Right renal cortex interstitium (tissue), 3 donors: ENCODE measurements around the gene RIMS4. TPM values are rescaled to one million over a fixed set of nuclear protein-coding genes. Genes with fewer than 3 reads are reported as not detected.

Experiments
- DNase-seq, 3 donors: peaks; one replicate each; pipeline ENCODE4 v3.0.0-alpha.2; 2013; ENCODE audit warnings: low read depth in 3 of 3, low spot score in 2 of 3
- polyA plus RNA-seq, 3 donors: library from polyadenylated mRNA; unstranded; fragments of 120-200 nt; gene quantifications; one replicate each; pipeline ENCODE4 v1.2.1, GENCODE V29; 2013; ENCODE audit not compliant: insufficient read length in 3 of 3

Gene RIMS4
- polyA plus RNA-seq, 3 donors: 0.53 to 0.69 (median 0.61) TPM

DNA sequence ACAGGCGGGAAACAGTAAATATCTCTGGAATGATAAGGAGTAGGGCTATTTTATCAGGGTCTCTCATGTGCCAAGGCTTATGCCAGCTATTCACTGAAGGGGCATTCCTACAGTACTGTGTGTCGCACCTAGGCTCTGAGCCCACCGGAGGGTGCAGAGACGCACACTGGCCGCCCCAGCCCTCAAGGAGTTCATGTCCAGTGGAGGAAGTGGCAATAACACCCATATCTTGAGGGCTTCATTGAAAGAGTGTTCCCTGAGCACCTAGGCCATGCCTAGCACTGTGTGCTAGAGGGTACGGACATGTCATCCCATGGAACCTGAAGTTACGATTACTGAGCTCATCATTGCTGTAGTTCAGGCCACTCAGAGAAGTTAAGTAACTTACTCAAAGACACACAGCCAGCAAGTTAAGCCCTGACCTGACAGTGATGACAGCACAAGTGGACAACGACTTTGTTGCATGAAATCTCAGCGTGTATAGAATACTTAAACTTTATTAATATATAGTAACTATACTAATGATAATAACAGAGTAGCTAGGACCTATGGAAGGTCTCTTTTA is 86.5 kb downstream of the RIMS4 start:
- no peak for DNase-seq

DNA sequence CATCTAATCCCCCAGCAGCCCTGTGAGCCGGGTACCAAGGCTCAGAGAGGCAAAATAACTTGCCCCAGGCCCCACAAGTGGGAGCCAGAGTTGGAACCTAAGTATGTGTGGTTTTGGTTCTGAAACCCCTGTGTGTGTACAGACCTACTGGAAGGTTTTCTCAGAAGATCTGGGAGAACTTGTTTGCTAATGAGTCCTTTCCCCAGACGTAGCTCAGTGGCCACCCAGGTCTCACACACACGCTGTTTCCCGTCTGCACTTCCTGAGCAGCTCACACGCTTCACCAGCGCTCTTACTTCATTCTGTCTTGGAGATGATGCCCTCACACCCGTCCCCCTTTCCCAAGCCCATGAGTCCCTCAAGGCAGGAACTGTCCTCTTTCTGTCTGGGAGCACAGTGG is 87.0 kb downstream of the RIMS4 start:
- no peak for DNase-seq

DNA sequence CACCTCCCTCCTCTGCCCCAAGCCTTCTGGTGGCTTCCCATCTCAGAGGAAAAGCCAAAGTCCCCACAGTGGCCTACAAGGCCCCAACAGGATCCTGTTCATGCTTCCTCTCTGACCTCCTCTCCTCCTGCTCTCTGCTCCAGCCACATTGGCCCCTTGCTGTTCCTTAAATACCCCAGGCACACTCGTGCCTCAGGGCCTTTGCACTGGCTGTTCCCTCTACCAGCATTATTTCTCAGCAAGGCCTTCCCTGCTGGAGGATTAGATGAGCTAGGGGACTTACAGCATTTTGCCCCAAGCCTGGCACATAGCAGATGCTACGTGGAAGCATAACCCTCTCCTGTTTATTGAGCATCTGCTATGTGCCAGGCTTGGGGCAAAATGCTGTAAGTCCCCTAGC is 87.4 kb downstream of the RIMS4 start:
- no peak for DNase-seq

DNA sequence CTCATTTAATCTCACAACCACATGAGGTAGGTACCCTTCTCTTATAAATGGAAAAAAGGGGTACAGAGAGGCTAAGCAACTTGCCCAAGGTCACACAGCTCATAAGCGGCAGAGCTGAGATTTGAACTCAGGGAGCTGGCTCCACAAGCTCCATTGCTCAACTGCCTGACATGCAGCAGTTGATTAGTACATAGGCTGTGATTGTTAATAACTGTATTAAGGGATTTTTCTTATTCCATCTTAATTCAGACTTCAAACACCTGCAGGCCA is 88.6 kb downstream of the RIMS4 start:
- no peak for DNase-seq

DNA sequence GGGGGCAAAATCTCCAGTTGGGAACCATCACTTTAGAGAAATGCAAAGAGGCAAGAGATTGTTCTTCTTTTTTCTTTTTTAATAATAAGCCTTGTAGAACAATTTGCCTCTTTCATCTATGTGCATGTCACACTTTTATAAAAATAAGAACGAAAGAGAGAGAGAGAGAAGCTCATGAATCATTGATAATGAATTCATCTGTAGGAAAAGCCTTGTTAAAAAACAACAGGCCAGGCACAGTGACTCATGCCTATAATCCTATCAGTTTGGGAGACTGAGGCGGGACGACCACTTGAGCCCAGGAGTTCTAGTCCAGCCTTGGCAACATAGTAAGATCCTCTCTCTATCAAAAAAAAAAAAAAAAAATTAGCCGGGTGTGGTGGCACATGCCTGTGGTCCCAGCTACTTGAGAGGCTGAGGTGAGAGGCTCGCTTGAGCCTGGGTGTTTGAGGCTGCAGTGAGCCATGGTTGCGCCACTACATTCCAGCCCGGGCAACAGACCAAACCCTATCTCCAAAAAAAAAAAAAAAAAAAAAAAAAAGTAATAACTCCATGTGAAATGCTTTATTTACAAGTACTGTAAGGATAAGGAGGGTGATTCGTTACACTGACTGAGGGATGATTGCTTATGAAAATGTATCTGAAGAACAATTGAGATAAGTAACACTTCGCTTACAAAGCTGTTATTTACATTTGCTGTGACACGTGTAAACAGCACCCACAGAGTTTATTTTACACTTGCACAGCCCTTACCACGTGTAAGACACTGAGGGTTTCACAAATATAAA is 89.2 kb downstream of the RIMS4 start:
- no peak for DNase-seq

DNA sequence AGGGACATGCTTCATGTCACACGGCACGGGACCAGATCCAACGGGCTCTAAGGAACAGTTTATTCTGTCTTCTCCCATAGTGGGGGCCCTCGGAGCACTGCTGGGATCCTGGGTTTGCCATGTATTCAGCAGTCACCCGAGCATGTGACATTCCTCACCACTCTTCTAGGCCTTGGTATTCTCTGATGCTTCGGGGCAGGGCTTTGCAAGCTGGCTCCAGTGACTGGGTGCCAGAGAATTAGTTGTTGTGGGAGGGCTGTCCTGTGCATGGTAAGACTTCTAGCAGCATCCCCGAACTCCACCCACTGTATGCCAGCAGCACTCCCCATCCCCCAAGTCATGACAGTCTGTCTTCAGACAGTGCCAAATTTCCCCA is 89.7 kb downstream of the RIMS4 start:
- DNase-seq: no peak

DNA sequence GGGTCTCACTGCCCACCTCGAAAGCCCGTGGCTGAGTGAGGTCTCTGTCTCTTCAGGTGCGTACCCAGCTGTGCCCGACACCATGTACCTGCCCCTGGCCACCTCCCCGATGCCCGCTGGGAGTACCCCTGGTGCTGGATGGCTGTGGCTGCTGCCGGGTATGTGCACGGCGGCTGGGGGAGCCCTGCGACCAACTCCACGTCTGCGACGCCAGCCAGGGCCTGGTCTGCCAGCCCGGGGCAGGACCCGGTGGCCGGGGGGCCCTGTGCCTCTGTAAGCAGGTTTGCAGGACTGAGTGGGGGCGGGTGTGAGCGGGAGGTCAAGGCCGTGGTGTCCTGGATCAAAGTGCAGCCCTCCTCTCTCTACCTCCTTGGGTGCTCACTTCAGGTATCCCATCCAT is 90.5 kb downstream of the RIMS4 start:
- DNase-seq: no peak

DNA sequence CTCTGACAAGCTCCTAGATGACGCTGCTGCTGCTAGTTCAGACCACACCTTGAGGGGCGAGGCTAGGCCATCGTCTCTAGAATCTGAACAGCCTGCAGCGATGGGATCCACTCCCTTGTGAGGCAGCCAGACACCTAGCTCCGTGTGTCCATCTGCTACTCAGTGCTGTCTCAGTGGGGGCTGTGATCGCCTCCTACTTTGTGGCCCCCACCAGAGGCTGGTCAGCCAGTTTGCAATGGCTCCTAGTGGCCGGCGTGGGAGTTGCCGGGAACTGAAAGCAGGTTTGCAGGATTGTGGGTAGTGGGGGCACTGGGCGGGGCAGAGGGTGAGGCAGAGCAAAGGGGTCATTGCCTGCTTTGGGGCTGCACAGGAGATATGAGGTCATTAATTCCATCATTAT is 92.4 kb downstream of the RIMS4 start:
- DNase-seq: no peak

DNA sequence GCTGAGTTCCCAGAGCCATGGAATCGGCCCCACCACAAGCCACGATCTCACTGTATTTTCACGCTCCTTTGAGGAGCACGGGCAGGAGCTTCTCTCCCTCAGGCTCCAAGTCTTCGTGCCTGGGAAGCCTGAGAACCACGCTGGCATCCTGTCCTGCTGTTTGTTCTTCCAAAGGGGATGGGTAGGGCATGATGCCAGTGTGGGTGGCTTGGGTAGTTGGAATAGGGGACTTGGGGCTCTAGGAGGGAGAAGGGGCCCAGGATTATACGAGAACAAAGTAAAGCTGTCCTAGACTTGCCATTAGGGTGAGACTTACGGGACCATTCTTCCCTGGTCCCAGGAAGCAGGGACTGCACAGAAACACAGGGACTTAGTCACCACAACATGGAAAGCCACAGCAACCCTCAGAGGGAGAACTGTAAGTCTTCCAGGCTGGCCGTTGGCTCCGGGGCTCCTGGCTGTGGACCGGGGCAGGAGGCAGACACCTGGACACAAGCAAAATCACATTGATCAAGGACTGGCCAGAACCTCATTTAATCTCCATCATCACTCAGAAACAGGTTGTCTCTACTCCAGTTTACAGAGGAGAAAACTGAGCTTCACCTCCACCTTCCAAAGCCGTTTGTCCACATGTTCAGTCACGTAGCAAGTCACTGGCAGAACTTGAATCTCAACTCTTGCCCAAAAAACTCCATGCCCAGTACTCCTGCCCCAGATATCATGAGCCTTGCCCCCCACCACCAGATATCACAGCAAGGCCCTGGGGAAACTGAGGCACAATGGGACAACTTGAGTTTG is 93.8 kb downstream of the RIMS4 start:
- DNase-seq: no peak

DNA sequence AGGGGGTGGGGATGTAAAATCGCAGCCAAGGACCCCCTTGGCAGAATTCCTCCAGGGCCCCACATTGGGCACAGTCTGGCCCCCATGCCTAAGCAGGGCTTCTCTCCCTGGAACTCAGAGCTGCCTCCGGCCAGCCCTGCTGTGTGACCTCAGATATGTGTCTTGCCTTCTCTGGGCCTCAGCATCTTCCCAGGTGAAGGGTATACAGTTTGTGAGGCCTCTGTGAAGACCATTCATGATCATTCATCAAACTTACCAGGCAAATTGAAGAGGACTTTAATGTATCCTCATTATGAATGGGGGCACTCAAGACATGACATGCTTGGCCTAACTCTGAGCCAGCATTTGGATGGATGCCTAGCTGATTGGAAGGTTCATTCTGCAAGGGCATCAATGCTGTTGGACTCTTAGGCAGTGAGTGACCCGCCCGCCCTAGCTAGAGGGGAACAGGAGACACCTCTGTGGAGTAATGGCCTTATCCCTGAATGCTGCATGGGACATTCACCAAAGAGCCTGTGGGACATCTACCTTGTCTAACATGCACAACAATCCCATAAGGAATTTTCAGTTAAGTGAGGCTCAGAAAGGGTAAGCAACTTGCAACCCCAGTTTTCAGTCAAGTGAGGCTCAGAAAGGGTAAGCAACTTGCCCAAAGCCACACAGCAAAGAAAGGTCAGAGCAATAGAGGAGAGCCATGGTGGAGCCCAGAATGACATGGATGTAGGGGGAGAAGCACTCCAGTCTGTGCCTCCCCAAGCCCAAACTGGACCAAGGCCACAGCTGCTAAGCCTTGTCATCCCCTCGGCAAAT is 94.6 kb downstream of the RIMS4 start:
- DNase-seq: no peak

DNA sequence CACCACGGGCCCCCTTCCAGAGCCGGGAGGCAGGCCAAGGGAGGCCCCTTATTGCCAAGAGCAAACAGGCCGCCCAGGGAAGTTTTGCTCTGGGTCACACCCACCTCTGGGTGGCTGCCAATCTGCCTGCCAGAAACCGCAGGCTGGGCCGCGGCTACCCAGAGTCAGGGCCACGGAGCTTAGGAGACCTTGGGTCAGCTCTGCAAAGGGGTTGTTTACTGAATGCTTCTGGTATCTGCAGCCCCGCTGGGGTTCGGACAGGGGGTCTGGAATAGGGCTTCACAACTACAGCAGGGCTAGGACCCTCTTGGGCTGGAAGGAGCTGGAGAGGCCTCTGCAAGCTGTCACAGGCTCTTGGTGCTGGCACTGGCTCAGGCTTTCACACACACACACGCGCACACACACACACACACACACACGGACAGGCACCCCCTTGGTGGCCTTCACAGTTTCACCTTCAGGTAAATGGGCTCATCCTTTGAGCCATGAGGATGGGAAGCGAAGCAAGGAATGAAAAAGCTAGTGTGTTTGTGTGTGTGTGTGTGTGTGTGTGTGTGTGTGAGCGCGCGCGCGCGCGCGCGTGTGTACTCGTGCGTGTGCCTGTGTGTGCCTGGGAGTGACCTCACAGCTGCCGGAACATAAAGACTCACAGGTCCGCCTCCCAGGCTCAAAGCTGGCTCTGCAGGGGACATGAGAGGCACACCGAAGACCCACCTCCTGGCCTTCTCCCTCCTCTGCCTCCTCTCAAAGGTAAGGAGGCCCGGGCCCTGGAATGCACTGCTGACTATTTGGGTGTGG is 95.4 kb downstream of the RIMS4 start, which contains the start of gene CCN5:
Gene CCN5 (plus strand): TSS at position 669 of the 798 bp plus-strand sequence. CDS start 22 bp downstream, at position 691.
- DNase-seq: no peak

DNA sequence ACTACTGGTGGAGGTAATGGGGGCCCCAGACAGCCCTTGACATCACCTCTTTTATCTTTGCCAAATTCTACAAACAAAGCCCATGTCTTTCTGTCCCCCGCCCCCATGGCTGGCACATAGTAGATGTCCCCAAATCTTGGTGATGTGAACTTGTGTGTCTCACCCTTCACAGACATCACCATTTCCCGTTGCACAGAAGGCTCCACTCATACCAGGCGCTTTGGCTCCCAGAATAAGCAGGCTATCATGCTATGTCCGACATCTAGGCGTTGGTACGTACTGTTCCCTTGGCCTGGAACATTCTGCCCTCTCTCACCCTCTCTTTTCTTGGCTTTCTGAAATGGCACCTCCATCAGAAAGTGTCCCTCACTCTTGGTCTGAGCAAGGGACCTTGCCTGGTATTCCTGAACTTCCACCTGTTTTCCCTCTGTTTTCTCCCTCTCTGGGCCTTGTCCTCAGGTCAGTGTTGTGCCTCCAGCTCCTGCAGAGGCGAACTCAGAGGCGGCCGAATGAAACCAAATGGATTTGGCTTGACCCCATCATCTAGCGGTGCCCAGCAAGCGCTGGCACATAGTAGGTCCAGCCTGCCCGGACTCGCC is 96.1 kb downstream of the RIMS4 start:
- DNase-seq: no peak

DNA sequence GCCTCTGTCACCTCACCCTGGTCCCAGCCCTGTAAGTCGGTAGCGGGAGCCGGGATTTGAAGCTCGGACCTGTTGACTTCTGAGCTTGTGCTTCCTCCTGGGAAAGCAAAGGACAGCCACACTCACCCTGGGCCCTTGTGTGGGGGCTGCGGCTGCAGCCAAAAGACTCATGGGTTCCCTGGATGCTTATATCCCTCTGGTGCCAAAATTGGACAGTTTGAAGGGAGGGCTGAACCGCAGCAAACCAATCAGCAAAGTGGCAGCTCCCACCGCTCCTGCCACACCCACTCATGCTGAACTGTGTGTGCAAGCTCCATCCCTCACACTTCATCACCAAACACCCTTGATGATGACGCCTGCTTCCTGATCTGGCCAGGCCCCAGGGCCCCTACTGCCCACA is 99.1 kb downstream of the RIMS4 start:
- DNase-seq: no peak

DNA sequence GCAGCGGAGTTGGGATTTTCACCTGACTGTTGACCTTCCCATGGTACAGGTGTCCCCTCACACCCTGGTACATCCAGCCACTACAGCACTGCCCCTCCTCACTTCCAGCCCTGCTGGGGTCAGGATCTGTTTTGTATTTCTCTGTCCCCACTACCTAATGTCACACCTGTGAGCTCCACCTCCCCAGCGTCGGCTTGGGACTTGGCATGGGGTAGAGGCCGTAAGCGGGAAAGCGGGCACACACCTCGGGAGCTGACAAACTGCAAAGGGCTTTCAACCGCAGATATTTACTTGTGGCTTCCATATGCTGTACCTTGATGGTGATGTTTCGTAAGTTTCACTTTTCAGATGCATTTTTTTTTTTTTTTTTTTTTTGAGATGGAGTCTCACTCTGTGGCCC is 100.5 kb downstream of the RIMS4 start:
- no peak for DNase-seq

DNA sequence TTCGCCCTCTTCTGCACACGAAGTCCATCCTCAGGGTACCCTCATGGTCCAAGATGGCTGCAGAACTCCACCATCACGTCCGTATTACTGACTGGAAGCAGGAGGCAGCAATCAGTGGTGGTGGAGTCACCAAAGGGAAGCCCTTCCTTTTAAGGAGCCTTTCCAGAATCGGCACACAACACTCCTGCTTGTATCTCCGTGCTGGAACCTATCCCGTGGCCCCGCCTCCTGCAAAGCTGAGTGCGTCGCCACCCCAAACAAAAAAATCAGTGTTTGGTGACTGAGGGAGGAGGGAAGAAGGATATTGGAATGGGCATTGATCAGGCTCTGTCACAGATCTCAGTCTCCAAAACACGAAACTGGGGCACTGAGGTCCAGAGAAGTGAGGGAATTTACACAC is 101.0 kb downstream of the RIMS4 start:
- no peak for DNase-seq

DNA sequence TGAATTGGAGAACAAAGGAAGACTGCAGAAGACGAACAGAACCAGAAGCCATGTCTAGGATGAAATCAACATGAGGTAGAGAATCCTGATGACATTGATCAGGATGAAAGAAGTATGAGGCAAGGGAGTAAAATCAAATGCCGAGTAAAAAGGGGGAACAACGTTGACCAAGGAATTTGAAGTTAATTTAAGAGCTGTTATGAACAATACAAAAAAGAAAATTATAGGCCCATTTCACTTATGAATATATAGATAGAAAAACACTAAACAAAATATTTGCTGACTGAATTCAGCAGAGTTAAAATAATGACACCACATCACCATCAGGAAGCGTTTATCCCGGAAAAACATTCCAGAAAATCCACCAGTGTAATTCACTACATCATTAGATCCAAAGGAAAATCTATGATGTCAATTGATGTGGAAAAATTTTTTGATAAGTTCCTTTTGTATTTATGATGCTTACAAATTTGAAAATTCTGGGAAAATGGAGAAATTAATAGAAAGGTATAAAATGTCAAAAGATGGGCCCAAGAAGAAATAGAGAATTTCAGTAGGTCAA is 103.2 kb downstream of the RIMS4 start:
- DNase-seq: no peak

DNA sequence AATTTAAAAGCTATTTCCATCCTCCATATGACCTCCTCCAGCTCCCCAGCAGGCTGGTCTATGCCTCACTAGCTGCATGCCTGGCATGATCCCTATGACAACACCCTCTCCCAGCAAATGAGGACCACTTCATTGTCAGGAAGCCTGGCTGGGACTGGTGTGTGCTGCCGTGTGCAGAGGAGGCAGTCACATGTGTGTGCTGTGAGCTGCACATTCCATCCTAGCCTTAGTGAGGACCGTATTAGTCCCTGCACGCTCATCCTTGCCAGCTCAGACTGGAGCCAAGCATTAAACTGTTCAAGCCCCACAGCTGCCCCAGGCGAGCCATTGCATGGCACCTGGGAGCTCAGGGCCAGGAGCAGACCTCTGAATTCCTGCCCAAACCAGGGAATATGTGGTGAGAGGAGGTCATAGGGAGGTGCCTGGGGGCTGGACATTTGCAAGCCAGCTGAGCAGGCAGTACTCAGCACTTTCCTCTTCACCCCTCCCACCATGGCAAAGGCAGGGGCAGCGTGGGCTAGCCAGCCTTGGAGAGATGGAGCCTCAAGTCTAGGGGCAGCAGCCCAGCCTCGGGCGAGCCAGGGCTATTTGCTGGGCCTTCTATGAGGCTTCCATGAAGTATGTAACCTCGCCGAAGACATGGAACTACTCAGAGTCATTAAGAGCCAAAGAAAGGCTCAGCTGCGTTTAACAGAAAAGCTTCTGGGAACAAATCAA is 103.9 kb downstream of the RIMS4 start:
- no peak for DNase-seq

DNA sequence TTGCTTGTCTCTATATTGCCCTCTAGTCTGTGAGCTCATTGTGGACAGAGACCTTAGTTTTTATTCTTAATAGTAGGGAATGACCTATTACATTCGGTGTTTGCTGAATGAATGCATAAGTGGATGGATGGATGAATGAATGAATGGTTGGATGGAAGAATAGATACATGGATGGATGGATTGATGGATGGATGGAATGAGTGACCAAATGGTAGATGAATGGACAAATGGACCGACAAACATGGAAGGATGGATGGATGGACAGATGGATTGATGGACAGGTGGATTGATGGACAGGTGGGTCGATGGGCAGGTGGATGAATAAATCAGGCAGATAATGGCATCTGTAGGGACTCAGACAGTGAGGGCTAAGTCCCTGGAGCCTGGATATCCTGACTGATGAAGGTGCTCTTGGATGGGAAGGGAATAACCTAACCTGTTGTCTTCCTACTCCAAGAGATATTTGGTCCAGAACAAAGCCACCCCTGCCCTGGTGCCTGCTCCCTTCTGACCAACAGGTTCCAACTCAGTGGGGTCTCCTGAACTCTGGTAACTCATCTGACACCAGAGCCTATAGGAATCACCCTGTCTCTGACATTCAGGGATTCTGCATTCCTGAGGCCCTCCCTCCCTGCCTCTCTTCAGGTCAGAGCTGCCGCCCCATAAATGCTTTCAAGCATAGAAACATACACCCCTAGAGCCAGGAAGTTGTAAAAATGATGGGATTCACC is 104.8 kb downstream of the RIMS4 start:
- DNase-seq: no peak
